ENCODE data around the gene LRFN2.

DNA sequence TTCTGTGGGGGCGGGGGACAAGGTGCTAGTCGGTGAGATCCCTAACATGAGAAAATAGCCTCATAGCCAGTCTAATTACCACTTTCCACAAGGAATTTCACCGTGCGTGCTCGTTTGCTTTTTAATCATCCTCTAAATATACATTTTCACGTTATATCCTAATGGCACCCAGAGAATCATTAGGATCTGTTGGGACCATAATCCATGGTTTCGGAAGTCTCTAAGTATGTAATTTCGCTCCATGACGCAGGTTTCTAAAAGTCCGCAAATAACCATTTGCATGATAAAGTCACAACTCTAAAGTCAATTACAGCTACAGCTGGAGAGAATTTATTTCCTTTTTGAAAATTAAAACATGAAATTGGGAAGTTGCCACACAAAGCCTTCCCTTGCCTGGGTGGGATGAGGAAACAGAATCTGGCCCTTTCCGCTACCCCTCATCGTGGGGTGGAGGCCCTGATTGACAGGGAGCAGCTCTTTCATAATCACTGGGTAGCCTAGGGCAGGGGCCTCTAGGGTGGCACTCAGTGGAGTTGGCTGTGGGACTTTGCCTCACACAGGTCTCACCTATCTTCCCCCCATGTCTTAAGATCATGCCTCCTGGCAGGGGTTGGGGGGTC is 81.9 kb downstream of the LRFN2 start:
- TF ChIP-seq, protein P1, sequence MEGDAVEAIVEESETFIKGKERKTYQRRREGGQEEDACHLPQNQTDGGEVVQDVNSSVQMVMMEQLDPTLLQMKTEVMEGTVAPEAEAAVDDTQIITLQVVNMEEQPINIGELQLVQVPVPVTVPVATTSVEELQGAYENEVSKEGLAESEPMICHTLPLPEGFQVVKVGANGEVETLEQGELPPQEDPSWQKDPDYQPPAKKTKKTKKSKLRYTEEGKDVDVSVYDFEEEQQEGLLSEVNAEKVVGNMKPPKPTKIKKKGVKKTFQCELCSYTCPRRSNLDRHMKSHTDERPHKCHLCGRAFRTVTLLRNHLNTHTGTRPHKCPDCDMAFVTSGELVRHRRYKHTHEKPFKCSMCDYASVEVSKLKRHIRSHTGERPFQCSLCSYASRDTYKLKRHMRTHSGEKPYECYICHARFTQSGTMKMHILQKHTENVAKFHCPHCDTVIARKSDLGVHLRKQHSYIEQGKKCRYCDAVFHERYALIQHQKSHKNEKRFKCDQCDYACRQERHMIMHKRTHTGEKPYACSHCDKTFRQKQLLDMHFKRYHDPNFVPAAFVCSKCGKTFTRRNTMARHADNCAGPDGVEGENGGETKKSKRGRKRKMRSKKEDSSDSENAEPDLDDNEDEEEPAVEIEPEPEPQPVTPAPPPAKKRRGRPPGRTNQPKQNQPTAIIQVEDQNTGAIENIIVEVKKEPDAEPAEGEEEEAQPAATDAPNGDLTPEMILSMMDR (IDR thresholded peaks at IDR 0.05; ENCODE audit: insufficient read depth, low read depth, low read length) = no peak
- TF ChIP-seq EZH2 (IDR thresholded peaks at IDR 0.05; ENCODE audit: insufficient read depth, low read length) = no peak

Data from astrocyte (in vitro differentiated cells and primary cell).